ENCODE results near the gene NPIPA5.
"Not testable (repeated sequence)": the region's sequence is repeated elsewhere in the genome, so short reads cannot be mapped to it uniquely, and the experiment has no call there.

Gene NPIPA5

GRCh38 chr16:15351251-15351650, 26.8 kb downstream of the NPIPA5 start:
- DNase-seq (ENCODE audit: low read depth, low spot score); H3K4me3 ChIP-seq (ENCODE audit: low read depth, low read length); CTCF ChIA-PET; POLR2A ChIA-PET: not testable (repeated sequence)

- CTCF ChIA-PET; POLR2A ChIA-PET; H3K4me3 ChIP-seq (ENCODE audit: low read depth, low read length): not testable (repeated sequence)
Observed at GRCh38 chr16:15348721-15349120, 29.4 kb downstream of the NPIPA5 start.

DNA sequence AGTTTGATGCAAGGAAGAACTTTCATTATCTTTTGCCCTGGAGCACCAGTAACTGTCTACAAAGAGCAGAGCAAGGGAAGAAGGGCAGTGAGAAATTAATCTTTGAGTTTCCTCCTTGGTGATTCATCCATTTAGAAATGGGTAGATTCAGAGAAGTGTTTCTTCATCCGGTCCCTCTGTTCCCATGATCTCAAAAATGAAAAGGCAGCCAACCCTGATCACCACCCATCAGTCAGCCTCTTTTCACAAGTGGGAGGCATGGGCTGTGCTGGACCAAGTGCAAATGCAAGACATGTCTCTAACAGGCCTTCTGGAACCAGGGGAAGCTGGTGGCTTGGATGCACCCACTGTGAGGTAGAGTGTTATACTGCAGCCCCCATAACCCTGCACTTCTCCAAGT, 35.8 kb downstream of the NPIPA5 start:
- H3K4me3 ChIP-seq (ENCODE audit: low read depth, low read length); POLR2A ChIA-PET; CTCF ChIA-PET; DNase-seq (ENCODE audit: low read depth, low spot score): not testable (repeated sequence)

More at GRCh38 chr16:15348721-15349120, 29.4 kb downstream of the NPIPA5 start:
- DNase-seq (ENCODE audit: low read depth, low spot score) = not testable (repeated sequence)

DNA sequence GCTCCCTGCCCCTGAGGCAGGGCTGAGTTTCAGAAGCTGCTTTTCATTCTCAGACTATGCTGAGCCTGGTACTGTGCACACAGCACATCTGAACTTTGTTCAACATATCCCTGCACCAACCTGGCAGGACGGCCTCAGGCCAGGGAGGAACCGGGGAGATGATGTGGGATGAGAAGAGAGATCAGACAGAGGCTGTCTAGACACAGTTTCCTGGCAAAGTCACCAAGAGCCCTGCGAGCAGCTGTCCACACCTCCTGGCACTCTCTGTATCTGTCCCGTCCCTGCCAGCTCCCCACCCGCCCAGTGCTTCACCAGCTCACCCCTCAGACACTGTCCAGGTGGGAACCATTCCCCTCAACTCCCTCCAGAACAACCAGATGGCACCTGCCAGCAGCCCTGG, 39.1 kb downstream of the NPIPA5 start:
- CTCF ChIA-PET; H3K4me3 ChIP-seq (ENCODE audit: low read depth, low read length); POLR2A ChIA-PET; DNase-seq (ENCODE audit: low read depth, low spot score): not testable (repeated sequence)

DNA sequence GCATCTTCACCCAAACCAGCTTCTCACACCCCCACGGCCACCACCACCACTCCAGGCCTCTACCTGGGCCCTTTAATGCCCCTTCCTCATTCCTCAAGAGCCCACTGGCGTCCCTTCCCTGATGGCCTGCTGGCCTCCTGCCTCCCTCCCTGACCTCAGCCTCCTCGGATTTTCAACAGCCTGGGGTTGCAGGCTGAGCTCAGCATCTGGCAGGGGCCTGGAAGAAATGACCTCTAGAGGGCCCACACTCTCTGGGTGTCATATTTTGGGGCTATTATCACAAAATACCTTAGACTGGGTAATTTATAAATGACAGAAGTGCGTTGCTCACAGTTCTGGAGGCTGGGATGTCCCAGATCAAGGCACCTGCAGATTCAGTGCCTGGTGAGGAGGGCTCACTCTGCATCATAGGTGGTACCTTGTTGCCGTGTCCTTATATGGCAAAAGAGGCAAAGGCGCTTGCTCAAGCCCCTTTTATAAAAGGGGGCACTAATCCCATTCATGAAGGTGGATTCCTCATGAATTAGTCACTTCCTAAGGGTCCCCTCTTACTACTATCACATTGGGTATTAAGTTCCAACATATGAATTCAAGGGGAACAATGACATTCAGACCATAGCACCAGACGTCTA, 40.0 kb downstream of the NPIPA5 start:
- POLR2A ChIA-PET; CTCF ChIA-PET; H3K4me3 ChIP-seq (ENCODE audit: low read depth, low read length); DNase-seq (ENCODE audit: low read depth, low spot score): not testable (repeated sequence)

GRCh38 chr16:15335609-15336008, 42.5 kb downstream of the NPIPA5 start:
- CTCF ChIA-PET; DNase-seq (ENCODE audit: low read depth, low spot score); H3K4me3 ChIP-seq (ENCODE audit: low read depth, low read length); POLR2A ChIA-PET: not testable (repeated sequence)

- DNase-seq (ENCODE audit: low read depth, low spot score); CTCF ChIA-PET; H3K4me3 ChIP-seq (ENCODE audit: low read depth, low read length); POLR2A ChIA-PET: not testable (repeated sequence)
Observed at GRCh38 chr16:15333969-15334368, 44.1 kb downstream of the NPIPA5 start.

DNA sequence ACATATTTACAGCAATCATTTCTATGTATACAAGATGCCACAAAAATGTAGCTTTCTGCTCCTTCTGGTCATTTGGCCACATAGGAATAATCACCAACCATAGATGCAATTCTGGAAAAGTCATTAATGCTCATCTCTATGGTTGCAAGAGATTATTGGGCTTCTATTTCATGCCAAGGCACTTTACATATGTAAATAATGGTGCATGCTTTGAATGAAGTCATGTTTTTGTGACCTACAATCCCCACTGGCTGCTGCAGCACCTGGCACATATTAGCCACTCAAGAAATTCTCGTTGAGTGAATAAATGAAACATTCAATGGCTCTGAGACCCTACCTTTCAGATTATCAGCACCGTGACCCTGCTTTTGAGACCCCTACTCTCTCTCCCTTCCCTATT, 47.1 kb downstream of the NPIPA5 start:
- DNase-seq (ENCODE audit: low read depth, low spot score); H3K4me3 ChIP-seq (ENCODE audit: low read depth, low read length); CTCF ChIA-PET; POLR2A ChIA-PET: not testable (repeated sequence)

- CTCF ChIA-PET; DNase-seq (ENCODE audit: low read depth, low spot score); H3K4me3 ChIP-seq (ENCODE audit: low read depth, low read length); POLR2A ChIA-PET: not testable (repeated sequence)
Observed at GRCh38 chr16:15324954-15325353, 53.1 kb downstream of the NPIPA5 start.

- POLR2A ChIA-PET; H3K4me3 ChIP-seq (ENCODE audit: low read depth, low read length); CTCF ChIA-PET; DNase-seq (ENCODE audit: low read depth, low spot score): not testable (repeated sequence)
Observed at GRCh38 chr16:15323373-15323772, 54.7 kb downstream of the NPIPA5 start.

DNA sequence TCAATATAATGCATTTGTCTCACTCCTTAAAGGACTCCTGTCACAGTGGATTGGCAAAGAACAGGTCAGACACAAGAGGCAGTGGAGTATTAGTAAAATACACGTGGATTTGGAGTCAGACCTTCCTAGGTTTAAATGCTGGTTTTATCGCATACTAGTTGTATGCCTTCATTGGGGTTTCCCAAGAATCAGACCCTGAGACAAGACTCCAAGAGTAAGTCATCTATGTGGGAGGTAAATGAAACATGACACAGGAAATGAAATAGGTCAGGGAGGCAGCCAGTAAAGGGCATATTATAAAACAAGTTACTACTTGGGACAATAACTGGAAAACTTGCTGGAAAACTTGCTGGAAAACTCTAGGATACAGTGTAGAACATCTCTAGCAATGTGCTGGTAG, 56.9 kb downstream of the NPIPA5 start:
- H3K4me3 ChIP-seq (ENCODE audit: low read depth, low read length); DNase-seq (ENCODE audit: low read depth, low spot score); POLR2A ChIA-PET; CTCF ChIA-PET: not testable (repeated sequence)

GRCh38 chr16:15314562-15314961, 63.5 kb downstream of the NPIPA5 start:
- CTCF ChIA-PET; DNase-seq (ENCODE audit: low read depth, low spot score); H3K4me3 ChIP-seq (ENCODE audit: low read depth, low read length); POLR2A ChIA-PET: not testable (repeated sequence)
